SK-N-SH treated with all-trans-retinoic acid at 6 μM for 48 hours (cell line): ENCODE data around the gene PINK1.

Experiments used
- CREB5 ChIP-seq: fragments of 250-450 bp; sonication (Bioruptor Pico); IDR thresholded peaks from 2 replicates; pipeline ENCODE4 v1.5.1; 2020; ENCODE audit warnings: low read depth, mild to moderate bottlenecking, moderate library complexity
- CSDC2 ChIP-seq: fragments of 250-450 bp; sonication (Bioruptor Pico); IDR thresholded peaks from 2 replicates; pipeline ENCODE4 v1.5.0; 2020; ENCODE audit warnings: mild to moderate bottlenecking, moderate library complexity
- PATZ1 ChIP-seq: fragments of 250-450 bp; sonication (Bioruptor Pico); IDR thresholded peaks from 2 replicates; pipeline ENCODE4 v1.8.0; 2020; ENCODE audit warnings: mild to moderate bottlenecking, moderate library complexity, borderline replicate concordance
- TOX ChIP-seq: fragments of 250-450 bp; sonication (Bioruptor Pico); IDR thresholded peaks from 2 replicates; pipeline ENCODE4 v1.8.0; 2021; ENCODE audit warnings: mild to moderate bottlenecking, moderate library complexity, borderline replicate concordance
- ZFP30 ChIP-seq: fragments of 450-650 bp; formaldehyde crosslinking; IDR thresholded peaks from 2 replicates; pipeline ENCODE4 v1.5.0; 2022; ENCODE audit warnings: mild to moderate bottlenecking, moderate library complexity
- ZNF70 ChIP-seq: fragments of 450-650 bp; formaldehyde crosslinking; IDR thresholded peaks from 2 replicates; pipeline ENCODE4 v1.5.0; 2020; ENCODE audit warnings: mild to moderate bottlenecking, moderate library complexity
- ZNF8 ChIP-seq: fragments of 450-650 bp; formaldehyde crosslinking; IDR thresholded peaks from 2 replicates; pipeline ENCODE4 v1.5.0; 2020; ENCODE audit warnings: mild to moderate bottlenecking, moderate library complexity
- TF ChIP-seq, protein P1 (sequence below): fragments of 250-450 bp; sonication (Bioruptor Pico); IDR thresholded peaks from 2 replicates; pipeline ENCODE4 v1.8.0; 2021; ENCODE audit warnings: low read depth, mild to moderate bottlenecking, moderate library complexity, borderline replicate concordance

GRCh38 chr1:20594746-20595145, 38.5 kb upstream of the PINK1 start:
- no peak for TF ChIP-seq ZNF8 (CRISPR knock-in tag)
- TF ChIP-seq, protein P1, sequence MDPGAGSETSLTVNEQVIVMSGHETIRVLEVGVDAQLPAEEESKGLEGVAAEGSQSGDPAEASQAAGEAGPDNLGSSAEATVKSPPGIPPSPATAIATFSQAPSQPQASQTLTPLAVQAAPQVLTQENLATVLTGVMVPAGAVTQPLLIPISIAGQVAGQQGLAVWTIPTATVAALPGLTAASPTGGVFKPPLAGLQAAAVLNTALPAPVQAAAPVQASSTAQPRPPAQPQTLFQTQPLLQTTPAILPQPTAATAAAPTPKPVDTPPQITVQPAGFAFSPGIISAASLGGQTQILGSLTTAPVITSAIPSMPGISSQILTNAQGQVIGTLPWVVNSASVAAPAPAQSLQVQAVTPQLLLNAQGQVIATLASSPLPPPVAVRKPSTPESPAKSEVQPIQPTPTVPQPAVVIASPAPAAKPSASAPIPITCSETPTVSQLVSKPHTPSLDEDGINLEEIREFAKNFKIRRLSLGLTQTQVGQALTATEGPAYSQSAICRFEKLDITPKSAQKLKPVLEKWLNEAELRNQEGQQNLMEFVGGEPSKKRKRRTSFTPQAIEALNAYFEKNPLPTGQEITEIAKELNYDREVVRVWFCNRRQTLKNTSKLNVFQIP: no peak
- TF ChIP-seq TOX (CRISPR knock-in tag): no peak
- TF ChIP-seq PATZ1 (CRISPR knock-in tag): no peak
- TF ChIP-seq ZNF70 (CRISPR knock-in tag): no peak
- TF ChIP-seq ZFP30 (CRISPR knock-in tag): no peak
- TF ChIP-seq CREB5 (CRISPR knock-in tag): no peak
- TF ChIP-seq CSDC2 (CRISPR knock-in tag): no peak
